Measurements from ENCODE around the gene EDEM3.

Gene EDEM3

DNA sequence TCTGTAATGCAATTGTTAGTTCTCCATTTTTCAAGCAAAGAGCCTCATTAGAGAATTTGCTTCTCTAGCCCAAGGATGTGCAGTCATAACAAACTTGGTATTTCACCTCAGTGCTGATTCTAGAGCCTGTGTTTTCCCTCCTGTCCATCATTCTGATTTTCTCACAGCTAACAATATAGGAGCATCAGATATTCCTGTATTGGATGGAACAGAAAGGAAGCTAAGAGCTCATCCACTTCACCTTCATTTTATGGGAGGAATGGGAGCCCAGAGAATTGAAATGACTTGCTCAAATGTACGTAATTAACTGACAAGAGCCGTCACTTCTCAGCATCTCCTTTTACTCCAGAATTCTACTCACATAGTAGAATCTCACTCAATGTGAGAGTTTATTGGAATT, 96.6 kb downstream of the EDEM3 start:
- DNase-seq (ENCODE audit: insufficient read length, low spot score), result no peak
- FAIRE-seq, result no peak
- TF ChIP-seq POLR2A (IDR thresholded peaks at IDR 0.05; ENCODE audit: low read depth, low read length), result no peak

DNA sequence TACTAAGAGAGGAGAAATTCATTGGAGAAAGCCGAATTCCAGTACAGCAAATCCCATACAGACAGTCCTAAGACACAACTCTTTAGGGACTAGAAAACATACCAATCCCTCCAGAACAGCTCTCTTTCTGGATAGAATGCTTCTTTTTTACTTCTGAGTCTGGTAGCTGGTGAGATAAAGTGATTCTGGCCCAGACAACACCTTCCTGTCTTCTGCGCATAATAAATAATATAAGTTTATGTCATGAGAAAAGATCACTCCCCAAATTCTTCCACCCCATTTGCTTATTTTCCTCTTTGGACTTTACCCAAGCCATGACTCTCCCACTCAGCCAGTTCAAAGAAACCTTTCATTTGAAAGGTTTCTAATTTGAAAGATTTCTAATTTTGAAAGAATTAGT, 98.4 kb downstream of the EDEM3 start:
- no peak for TF ChIP-seq POLR2A (IDR thresholded peaks at IDR 0.05; ENCODE audit: low read depth, low read length)
- DNase-seq (ENCODE audit: insufficient read length, low spot score) (no peak), FAIRE-seq (no peak)

DNA sequence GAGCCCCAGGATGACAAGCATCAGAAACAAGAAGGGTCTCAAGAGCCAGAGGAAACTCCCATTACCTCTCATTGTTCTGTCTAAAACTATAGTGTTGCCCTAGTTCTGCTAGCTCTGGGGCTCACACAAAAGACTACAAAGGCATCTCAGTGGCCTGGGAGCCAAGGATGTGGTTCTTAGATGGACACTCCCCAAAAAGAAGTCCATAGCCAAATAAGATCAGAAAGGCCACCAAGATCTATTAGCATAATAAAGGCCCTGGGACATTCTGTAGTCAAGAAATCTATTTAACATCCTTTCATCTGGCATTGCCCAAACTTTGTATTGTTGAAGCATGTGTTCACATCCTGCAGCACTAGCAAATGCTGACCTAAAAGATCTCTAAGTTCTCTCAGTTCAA, 99.5 kb downstream of the EDEM3 start:
- DNase-seq (ENCODE audit: insufficient read length, low spot score) (no peak), FAIRE-seq (no peak)
- no peak for TF ChIP-seq POLR2A (IDR thresholded peaks at IDR 0.05; ENCODE audit: low read depth, low read length)

DNA sequence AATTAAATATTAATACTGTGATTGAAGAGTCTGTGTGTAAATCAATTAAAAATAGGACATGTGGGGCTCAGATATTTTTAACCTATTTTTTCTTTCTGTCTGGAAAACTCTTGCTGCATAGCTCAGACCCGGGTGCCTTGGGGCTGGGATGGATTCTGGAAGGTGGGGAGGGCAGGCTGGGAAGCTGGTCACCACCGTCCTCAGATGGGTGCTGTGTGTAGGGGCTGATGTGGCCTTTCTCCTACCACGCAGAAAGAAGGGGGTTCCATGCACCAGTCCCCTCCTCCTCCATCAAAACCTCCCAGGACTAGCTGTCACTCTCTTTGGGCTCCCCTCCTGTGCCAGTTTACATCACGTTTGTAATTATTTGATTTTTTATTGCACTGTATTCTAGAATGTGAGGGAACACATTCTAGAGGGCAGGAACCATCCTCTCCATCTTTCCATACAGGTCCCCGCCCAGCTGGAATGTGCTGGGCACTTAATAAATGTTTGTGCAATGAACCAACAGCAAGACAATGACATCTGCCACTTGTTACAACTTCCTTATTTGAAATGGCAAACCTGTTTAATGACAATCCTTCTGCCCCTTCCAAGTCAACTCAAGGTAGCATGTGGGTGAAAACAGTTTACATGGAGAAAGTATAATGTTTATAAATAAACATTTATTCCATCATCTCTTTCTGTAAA, 104.3 kb downstream of the EDEM3 start:
- no peak for FAIRE-seq
- TF ChIP-seq POLR2A (IDR thresholded peaks at IDR 0.05; ENCODE audit: low read depth, low read length), result no peak
- DNase-seq (ENCODE audit: insufficient read length, low spot score), result no peak

DNA sequence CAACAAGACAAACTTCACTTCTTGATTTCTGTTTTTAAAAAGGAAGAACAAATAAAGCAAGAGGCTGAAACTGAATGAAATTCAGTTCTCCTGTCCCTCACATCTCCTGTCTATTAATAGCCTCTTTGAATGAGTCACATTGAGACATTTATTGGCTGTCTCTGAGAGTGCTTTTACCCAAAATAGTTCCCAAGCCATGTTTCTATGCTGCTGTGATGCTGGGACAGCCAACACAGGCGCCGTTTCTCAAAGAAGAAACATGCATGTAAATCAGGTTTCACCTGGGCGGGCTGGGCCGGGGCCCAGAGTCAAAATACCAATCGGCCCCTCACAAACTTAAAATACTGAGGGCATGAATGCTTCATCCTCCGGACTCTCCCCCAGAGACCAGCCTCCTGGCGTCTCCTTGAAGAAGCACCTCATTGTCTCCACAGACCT, 105.2 kb downstream of the EDEM3 start:
- FAIRE-seq, result no peak
- DNase-seq (ENCODE audit: insufficient read length, low spot score), result no peak
- TF ChIP-seq POLR2A (IDR thresholded peaks at IDR 0.05; ENCODE audit: low read depth, low read length), result no peak

DNA sequence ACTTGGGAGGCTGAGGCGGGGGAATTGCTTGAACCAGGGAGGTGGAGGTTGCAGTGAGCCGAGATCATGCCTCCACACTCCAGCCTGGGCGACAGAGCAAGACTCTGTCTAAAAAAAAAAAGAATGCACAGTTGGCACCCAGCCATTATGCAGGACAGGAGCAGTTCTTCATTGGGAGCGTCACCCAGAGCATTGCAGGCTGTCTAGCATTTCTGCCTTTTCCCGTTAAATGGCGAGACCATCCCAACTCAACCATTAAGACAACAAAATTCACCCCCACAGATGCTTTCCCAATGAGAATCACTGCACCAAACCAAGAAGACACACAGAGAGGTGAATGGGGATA, 105.8 kb downstream of the EDEM3 start:
- no peak for FAIRE-seq
- TF ChIP-seq POLR2A (IDR thresholded peaks at IDR 0.05; ENCODE audit: low read depth, low read length), result no peak
- no peak for DNase-seq (ENCODE audit: insufficient read length, low spot score)

DNA sequence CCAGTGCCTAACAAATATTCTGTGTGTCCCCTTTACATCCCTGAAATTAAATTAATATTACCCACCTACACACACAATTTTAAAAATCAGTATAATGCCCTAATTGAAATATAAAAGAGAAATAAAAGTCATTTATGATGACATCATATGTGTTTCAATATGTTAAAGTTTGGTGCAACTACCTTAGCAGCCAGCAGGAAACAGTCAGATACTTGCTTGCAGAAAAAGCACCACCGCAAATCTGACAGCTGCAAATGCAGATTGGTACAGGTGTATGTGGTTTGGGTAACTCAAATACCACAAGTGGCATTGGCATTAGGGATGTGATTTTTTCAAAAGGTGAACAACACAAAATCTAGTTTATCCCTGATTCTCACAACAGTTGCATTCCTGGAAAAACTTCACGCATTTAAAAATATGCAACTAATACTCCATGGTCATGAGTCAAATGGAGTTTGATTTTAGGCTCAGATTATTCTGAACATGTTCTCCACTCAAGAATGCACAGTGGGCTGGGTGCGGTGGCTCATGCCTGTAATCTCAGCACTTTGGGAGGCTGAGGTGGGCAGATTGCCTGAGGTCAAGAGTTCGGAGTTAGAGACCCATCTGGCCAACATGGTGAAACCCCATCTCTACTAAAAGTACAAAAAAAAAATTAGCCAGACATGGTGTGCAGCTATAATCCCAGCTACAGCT, 106.3 kb downstream of the EDEM3 start:
- FAIRE-seq (no peak), DNase-seq (ENCODE audit: insufficient read length, low spot score) (no peak)
- TF ChIP-seq POLR2A (IDR thresholded peaks at IDR 0.05; ENCODE audit: low read depth, low read length), result no peak

DNA sequence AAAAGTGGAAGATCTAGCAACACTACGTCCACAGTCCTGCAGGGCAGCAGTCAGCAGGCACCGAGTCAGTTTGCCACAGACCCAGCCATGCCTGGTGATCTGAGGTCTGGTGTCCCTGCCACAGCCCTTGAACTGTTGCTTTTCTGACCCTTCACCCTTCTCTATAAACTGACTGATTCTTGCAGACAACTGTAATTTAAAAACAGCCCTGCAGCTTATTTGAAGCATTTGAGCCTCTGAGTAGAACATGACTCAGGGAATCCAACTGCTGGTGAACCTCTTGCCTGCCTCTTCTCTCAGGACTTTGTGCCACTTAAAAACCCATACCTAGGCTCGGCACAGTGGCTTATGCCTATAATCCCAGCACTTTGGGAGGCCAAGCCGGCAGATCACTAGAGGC, 107.2 kb downstream of the EDEM3 start:
- no peak for DNase-seq (ENCODE audit: insufficient read length, low spot score)
- no peak for FAIRE-seq
- TF ChIP-seq POLR2A (IDR thresholded peaks at IDR 0.05; ENCODE audit: low read depth, low read length), result no peak

DNA sequence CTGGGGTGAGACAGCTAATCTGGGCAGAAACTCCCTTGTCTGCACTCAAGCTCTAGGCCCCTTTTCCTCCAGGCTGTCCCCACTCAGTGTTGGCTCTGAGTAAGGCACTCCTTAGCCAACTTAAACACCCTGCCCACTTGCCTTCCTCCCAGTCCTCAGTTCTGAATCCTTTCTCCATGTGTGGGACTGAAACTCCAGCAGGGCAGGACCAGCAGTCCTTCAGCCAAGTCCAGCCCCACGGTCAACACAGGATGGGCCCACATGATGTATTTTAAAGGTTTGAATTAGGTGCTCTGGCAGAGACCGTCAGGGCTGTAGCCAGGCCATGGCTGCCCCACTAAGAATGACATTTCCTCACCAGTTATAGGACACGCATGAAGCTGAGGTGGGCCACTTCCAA, 107.8 kb downstream of the EDEM3 start:
- TF ChIP-seq POLR2A (IDR thresholded peaks at IDR 0.05; ENCODE audit: low read depth, low read length), result no peak
- no peak for DNase-seq (ENCODE audit: insufficient read length, low spot score)
- no peak for FAIRE-seq

DNA sequence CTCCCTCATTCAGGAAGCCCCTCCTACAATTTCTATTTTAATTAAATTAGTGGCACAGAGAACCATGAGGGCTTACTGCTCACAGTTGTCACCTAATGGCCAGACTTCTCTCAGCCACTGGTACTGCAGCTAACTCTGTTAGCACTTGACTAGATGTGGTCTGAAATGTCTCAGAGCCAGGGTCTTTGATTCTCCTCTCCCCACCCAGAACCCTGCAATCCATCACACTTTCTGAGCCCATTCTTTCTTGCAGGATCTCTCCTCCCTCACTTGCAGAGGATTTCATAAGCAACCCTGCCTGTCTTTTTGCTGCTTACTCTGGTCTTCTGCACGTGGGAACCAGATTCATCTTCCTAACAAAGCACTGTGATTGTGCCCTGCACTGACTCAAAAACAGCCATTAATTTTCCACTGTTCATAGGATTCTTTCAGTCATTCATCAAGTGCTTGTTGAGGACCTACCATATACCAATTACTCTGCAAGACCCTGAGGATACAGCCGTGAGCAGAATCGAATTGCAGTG, 108.4 kb downstream of the EDEM3 start:
- TF ChIP-seq POLR2A (IDR thresholded peaks at IDR 0.05; ENCODE audit: low read depth, low read length), result no peak

DNA sequence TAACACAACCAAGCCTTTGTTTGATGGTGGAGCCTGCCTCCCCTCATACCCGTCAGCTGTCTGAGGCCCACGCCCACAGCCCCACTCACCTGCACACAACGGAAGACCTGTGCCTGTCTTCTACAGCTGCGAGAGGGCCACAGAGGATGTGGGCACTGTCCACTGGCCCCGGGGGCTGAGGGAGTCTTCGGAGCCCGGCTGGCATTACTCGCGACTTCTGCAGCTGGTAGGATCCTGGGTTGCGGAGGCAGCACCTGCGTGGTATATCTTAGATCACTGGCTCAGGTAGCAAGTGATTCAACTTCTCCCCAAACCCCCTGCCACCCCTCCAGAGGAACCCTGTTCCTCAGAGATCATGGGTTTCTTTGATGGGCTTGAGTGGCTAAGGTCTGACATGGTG, 109.9 kb downstream of the EDEM3 start:
- no peak for TF ChIP-seq POLR2A (IDR thresholded peaks at IDR 0.05; ENCODE audit: low read depth, low read length)
- DNase-seq (ENCODE audit: insufficient read length, low spot score) (no peak), FAIRE-seq (no peak)

More for the DNA sequence above, 108.4 kb downstream of the EDEM3 start:
- DNase-seq (ENCODE audit: insufficient read length, low spot score) (no peak), FAIRE-seq (no peak)

DNA sequence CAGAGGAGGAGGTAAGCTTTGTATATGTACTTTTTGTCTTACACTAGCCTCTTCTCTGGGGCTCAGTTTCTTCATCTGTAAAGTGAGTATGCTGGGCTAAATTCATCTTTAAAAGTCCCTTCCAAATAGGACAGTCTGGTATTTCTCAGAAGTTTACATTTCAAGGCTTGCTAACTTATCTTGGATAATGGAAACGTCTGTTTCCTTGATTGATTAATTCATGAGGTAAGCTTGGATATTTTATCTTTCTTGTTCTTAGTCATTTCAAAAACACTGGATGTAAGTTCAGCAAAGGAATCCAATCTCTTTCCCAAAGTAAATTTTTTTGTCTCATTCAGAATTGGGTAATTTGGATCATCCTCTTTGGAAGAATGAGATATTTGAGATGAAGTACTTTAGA, 111.0 kb downstream of the EDEM3 start:
- no peak for TF ChIP-seq POLR2A (IDR thresholded peaks at IDR 0.05; ENCODE audit: low read depth, low read length)

DNA sequence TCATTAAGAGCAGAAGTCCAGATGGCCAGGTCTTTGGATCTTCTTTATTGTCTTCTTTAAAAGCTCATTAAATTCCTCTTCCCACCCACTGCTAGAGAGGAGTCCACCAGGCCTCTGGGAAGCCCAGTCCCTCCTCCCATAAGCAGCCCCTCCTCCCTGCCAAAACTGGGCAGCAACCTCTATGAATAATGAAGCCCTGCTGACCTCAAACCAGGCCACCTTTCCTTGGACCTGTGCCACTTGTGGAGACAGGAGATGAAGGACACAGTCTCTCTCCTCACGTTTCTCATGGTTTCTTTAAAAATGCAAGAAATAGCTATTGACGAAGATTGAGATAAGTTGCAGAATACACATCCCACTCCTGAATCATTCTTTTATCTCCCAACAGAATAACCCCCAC, 112.8 kb downstream of the EDEM3 start:
- no peak for FAIRE-seq
- TF ChIP-seq POLR2A (IDR thresholded peaks at IDR 0.05; ENCODE audit: low read depth, low read length), result no peak
- DNase-seq (ENCODE audit: insufficient read length, low spot score), result no peak

More for the DNA sequence above, 111.0 kb downstream of the EDEM3 start:
- DNase-seq (ENCODE audit: insufficient read length, low spot score), result no peak
- no peak for FAIRE-seq

DNA sequence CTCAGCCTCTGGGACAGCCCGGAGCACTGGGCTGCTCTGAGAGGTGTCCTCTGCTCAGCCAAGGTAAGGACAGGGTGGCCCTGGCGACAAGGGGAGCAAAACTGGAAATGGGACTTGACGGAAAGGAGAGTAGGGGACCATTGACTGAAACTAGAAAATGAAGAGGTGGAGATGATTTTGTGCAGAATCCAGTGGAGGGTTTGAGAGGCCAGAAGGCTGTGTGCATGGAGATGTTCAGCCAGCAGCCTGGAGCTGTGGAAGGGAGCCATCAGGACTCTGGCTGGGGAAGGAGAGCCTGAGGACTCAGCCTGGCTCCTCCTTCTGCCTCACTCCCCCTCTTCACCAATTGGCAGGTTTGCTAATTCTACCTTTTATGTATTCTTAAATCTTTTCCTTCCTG, 114.2 kb downstream of the EDEM3 start:
- DNase-seq (ENCODE audit: insufficient read length, low spot score) (no peak), FAIRE-seq (no peak)
- no peak for TF ChIP-seq POLR2A (IDR thresholded peaks at IDR 0.05; ENCODE audit: low read depth, low read length)

Measured in H54 (cell line).